AG08396 (cell line): Measurements from ENCODE around the gene SPTLC3.

Experiments used
- DNase-seq: peaks from one replicate; pipeline ENCODE4 v3.0.0; 2012; ENCODE audit warnings: low spot score, mixed read lengths

Gene SPTLC3

DNA sequence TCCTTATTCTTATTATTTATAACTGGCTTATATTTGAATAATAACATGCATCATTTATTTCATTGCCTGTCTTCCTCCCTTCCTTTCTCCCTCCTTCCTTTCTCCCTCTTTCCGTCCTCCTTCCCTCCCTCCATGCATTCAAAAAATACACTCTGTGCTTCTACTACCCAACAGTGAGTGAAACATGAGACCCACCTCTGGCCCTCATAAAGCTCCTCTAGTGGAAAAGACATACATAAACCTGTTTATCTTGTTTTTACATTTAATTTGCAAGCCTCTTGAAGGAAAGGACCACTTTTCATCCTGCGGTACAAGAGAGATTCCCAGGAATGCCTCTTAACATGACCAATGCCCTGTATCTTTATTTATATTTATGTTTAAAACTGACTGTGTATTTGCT, 190.5 kb downstream of the SPTLC3 start:
- DNase-seq, result no peak

DNA sequence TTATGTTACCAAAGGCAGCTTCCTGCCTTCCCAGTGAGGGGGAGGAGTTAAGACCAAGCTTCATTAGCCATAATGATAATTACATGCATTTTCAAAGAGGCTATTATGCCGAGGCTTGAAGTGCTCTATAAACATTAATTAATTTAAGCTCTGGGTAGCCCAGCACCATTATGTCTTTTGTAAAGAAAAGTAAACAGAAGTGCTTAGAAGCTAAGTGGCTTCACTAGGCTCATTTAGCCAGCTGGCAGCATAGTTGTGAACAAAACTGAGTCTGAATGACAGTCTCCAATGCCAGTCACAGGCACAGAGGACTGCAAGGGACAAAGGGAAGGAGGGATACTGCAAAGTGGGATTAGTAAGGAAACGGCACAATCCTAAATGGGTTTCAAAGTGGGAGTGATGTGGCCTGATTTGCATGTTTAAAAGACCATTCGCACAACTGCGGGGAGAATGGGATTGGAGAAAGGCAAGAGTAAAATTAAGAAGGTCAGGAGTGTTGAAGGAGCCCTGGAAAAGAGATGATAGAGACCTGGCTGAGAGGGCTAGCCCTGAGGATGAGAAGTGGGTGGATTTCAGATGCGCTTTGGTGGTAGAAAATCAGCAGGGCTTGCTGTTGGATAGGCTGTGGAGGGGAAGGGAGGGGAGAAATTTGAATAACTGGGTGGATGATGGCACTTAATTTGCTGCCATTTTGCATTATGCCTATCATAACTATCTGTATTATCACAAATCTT, 192.2 kb downstream of the SPTLC3 start:
- no peak for DNase-seq

DNA sequence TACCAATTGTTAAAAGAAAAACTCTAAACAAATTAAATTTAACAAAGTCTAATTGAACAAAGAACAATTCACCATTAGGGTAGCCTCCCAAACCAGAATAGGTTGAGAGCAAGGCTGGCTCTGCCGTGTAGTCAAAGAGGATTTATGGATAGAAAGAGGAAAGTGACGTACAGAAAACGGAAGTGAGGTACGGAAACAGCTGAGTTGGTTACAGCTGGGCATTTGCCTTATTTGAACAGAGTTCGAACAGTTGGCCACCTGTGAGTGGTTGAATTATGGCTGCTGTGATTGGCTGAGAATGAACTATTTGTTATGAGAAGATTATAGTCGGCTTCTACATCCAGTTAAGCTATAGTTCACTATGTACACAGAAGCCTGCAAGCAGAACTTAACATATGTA, 193.8 kb downstream of the SPTLC3 start:
- no peak for DNase-seq

DNA sequence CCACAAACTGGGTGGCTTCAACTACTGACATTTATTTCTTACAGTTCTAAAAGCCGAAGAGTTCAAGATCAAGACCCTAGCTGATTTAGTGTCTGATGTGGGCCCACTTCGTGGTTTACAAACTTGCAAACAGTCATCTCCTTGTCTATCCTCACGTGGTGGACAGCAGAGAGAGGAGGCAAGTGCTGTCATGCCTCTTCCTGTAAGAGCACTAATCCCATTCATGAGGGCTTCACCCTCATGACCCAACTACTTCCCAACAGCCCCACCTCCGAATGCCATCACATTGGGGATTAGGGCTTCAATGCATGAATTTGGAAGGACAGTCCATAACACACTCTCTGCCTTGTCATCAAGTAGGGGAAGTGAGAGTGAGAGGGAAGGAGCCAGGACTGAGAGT, 196.7 kb downstream of the SPTLC3 start:
- no peak for DNase-seq

DNA sequence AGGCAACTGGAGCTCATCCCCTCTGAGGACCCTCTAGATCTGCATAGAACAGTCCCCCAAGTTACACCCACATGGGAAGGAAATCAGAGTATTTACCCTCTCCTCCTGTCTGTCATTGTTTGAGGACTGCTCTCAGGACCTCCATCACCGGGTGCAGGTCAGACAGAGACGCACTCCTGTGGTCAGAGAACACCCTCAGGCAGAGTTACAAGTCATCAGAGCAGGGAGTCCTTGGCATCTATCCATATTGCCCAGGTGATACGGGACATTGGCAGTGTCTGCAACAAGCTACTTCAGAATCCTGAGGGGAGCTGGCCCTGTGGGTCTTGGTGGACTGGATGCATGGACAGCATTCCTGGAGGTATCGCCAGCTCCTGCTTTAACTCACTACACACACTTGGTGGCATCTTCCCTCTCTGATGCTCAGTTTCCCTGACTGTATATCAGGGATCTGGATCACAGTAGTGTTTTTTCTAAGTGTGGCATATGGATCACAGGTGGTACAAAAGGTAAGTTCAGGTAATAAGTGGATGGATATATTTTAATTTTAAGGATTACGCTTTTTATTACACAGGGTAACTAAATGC, 197.2 kb downstream of the SPTLC3 start:
- no peak for DNase-seq

DNA sequence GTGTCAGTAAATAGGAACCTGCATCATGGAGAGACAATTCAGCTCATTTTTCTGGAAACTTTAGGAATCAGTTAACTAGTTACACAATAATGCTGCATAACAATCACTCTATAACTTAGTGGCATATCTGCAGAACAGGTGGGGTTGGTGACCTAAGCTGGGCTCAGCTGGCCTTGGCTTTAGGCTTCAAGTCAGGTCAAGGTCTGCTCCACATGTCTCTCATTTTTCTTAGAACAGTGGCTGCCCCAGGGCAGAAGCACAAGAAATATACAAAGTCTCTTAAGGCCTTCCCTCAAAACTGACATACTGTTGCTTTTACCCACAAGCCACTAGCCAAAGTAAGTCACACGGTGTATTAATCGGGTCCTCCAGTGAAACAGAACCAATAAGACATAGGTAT, 198.2 kb downstream of the SPTLC3 start:
- no peak for DNase-seq

DNA sequence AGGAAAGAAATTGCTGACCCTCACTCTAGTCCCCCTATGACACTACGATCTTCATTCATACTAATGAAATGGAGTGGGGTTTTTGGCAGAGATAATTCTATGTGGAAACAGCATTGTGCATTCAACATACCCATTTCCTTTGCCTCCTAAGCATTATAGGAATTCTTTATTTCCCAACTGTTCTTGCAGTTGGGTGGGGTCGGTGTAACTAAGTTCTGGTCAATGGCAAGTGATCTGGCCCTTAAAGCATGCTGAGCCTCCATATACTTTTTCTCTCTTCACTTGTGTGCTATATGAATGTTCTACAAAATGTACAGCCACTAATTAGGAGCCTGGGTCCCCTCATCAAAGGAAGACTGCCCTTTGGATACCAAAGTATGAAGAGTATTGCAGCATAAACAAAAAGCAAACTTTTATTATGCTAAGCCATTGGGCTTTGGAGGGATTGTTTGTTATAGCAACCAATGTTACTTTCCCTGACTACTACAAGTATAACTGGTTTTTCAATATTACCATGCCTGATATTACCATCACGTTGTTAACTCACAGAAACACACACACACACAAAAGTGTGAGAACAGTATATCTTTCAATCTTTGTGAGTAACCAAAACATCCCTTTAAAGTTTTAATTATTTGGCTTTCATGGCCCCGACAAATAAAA, 203.3 kb downstream of the SPTLC3 start:
- no peak for DNase-seq

DNA sequence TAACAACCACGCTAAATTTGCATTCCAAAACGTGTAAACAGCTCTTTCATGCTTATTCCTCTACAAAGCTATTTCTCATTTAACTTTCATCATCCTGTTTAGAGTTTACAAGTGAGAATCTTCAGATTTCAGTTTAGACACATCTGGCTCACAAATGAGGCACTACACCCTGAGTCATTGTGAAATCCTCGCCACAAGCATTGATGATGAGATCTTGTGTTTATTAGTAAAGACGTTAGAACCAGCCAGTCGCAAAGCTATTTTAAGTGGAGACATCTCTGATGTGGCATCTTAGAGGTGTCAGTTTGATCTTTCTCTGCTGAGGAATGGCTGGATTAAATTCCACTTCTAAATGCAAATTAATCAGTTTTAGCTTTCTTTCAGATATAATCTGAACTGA, 204.0 kb downstream of the SPTLC3 start:
- no peak for DNase-seq

DNA sequence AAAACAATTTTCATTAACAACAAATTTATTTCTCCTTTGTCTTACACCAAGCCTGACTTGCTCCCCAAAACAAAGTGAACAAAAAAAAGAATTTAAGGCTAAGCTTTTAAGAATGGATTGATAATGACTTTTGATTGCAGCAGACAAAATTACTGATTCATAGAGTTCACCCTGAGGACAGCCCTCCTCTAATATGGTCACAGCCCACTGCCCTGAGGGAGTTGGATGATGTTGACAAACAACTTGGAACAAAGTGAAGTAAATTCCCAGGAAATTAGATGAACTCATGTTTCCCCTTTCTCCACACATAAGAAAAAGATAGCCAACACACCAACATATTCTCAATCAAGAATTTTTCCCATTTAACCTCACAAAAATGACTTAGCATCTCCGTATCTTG, 204.6 kb downstream of the SPTLC3 start:
- DNase-seq, result no peak

DNA sequence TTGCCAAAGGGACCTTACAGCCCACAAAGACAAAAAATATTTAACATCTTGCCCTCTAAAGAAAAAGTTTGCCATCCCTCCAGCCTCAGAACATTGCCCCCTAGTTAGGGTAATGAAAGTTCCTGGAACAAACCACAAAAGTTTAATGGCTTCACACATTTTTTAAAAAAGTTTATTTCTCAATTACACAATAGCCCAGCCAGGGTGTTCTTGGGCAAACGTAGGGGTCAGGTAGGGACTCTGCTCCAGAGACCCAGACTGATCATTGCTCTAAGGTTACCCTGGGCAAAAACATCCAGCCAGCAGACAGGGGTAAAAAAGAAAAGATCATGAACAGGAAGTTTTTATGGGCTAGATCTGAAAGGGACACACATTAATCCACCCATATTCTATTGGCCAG, 207.8 kb downstream of the SPTLC3 start:
- no peak for DNase-seq
